ENCODE results near the gene HDAC4. TPM values are rescaled to one million over a fixed set of nuclear protein-coding genes. Genes with fewer than 3 reads are reported as not detected.

Gene HDAC4
- total RNA-seq, 1 donor from 2014 or later: 34.4 TPM

DNA sequence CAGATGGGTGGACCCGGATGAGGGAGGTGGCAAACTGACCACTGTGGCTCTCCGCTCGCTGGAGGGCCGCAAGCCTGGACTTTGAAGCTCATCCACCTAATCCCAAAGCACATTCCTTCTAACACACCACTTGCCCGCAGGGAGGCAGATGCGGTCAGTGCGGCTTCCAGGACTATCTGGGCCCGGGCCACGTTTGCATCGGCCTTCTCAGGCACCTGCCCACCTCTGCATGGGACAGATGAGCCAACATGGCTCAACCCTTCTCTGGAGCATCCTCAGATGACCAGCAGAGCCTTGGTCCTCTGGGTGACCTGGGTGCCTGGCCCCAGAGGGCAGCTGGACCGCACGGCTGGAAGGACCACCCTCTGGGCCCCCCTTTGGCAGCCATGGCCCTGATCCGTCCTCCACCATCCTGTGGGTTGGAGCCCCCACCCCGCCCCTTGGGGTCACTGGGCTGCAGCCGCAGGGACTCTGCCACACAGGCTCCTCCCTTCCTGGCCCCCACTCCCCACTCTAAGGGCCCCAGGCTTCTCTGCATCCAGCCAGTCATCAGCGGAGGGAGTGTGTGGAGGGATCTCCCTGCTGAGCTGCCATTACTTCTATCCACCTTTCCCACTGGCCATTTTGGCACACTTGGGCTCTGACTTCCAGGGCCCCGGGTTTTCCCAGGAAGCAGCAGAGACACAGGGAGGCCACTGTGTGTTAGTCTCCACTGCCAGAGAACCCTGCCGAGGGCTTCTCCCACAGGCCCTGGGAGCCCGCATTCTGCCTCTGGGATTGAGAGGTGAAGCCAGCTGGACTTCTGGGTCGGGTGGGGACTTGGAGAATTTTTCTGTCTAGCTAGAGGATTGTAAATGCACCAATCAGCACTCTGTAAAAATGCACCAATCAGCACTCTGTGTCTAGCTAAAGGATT is 12.3 kb downstream of the HDAC4 start:
- DNase-seq (ENCODE audit: low spot score): no peak
- intact Hi-C loops (cut with DNase I): no loop called here

DNA sequence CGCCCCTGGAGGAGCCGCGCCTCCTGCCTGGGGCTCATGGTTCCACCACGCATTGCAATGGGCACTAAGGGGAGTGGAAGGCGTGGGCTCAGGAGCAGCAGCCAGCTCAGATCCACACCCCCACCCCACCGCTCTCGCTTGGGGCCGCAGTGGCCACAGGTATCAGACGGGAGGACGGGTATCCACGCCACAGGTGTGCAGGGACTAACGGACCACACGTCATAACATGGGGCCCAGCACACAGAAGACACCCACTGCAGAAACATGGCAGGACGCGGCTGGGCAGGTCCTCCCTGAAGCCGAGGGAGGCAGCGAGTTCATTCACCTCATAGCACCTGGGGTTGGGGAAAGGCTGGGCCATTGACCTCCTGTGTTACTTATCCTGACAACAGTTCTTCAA is 13.0 kb downstream of the HDAC4 start:
- intact Hi-C loops (cut with DNase I): no loop called here
- DNase-seq (ENCODE audit: low spot score): no peak

DNA sequence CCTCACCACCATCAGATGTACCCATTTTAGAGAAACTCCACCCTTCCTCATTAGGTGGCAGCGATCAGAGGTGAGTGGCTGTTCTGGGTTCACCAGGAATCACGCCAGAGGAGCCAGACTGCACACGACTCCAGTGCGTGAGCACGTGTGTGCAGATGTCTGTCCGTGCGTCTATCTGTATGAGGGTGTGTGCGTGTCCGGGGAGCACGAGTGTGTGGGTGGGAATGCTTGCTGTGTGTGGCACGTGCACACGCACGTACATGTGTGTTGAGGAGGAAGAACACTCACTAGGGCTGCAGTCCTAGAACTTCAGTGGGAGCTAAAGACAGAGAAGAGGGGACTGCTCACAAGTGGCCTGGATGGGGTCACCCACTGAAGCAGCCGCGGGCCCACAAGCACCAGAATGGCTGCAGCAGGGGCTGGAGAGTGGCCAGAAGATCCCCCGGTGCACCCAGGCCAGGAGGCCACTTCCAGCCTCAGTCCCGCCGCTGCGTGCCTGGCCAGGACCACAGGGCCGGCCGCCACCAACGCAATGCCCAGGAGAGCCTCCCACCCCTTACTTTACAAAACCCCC is 13.9 kb downstream of the HDAC4 start:
- intact Hi-C loops (cut with DNase I): no loop called here

DNA sequence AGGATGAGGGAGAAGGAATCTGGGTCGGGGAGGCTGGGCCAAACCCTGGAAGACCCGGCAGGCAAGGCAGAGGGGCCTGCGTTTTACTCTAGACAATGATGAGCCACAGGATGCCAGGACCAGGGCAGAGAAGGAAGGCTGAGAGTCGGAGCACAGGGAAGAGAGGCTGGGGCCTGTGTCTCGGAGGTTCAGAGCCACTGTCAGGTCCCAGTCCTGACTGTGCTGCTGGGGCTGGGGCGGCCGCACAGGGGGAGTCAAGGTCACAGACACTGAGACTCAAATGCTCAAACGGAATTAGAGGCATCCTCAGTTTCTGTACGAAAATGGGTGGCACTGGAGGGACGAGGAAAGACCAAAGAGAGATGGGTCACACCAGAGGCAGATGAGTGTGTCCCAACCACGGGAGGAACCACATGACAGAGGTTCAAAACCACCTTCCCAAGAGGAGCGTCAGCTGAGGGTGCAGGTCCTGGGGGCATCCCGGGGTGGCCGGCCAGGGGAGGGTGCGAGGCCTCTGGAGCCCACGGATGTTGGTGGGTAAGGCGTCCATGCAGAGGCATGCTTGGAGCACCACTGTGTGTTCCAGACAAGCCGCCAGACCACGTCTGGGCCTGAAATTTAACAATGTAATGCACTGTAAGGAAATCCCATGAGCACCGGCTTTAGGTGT is 14.7 kb downstream of the HDAC4 start:
- intact Hi-C loops (cut with DNase I): no loop called here
- DNase-seq (ENCODE audit: low spot score): no peak

More for the DNA sequence above, 13.9 kb downstream of the HDAC4 start:
- DNase-seq (ENCODE audit: low spot score): no peak

DNA sequence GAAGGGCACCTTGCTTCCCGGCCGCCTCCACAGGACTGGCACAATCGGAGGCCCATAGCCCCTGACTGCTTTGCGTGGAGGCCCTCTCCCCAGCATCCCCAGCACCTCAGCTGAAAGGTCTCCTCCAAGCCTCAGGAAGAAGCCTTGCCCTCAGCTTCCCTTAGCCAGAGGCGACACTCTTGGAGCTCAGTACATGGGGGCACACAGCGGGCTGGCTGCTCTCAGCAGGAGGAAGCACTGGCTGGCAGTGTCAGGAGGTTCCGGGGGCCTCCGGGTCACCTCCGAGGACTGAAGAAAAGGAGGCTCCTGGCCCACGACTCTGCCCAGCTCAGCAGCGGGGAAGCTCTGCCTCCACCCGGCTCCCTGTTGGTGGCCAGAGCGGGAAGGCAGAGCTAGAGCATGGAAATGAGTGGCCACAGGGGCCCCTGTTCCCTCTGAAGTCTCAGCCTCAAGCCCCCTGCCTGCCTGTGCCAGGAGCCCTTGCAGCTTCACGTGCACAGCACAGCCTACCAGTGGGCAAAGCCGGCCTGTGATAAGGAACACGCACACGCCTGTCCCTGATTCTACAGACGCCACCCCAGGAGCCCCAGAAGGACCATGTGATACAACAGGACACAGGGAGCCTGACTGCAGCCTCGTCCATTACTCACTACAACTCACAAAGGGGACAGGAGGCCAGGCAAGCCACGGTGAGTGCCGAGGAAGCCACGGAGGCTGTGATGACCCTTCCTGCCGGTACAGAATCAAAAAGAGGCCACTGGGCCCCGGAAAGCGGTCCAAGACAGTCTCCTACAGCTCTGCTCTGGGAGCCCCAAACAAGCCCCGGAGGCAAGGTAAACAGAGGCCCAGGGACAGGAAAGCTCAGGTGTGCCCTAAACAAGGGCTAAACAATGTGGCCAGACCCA is 15.5 kb downstream of the HDAC4 start:
- no peak for DNase-seq (ENCODE audit: low spot score)
- intact Hi-C loops (cut with DNase I): loop anchor here (2.0 kb wide), 1 partner anchor 21 kb away; no protein-coding TSS in a partner anchor

GRCh38 chr2:239383759-239384156 is 17.1 kb downstream of the HDAC4 start:
- no peak for DNase-seq (ENCODE audit: low spot score)
- intact Hi-C loops (cut with DNase I): loop anchor here (2.0 kb wide), 1 partner anchor 19 kb away; no protein-coding TSS in a partner anchor

- DNase-seq (ENCODE audit: low spot score): no peak
Measured at GRCh38 chr2:239383036-239383758, 17.6 kb downstream of the HDAC4 start.

GRCh38 chr2:239382384-239382880 is 18.4 kb downstream of the HDAC4 start:
- no peak for DNase-seq (ENCODE audit: low spot score)
- intact Hi-C loops (cut with DNase I): no loop called here

More at GRCh38 chr2:239383036-239383758, 17.6 kb downstream of the HDAC4 start:
- intact Hi-C loops (cut with DNase I): no loop called here

DNA sequence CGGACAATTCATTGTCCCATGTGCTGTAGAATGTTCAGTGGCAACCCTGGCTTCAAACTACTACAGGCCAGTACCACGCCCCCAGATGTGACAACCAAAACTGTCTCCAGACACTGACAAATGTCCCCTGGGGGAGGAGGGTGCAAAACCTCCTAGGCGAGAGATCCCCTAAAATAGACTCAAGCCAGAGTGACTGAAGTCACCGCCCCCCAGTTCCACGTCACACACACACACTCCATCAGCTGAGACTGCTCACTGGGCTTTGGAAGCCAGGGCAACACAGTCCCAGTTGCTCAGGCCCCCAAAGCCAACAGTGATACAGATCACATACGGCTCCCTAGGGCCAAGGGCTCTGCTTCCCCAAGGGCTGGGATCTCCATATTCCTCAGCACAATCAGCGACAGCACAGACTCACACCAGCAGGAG is 19.1 kb downstream of the HDAC4 start:
- intact Hi-C loops (cut with DNase I): no loop called here
- DNase-seq (ENCODE audit: low spot score): peak; percentile 61

DNA sequence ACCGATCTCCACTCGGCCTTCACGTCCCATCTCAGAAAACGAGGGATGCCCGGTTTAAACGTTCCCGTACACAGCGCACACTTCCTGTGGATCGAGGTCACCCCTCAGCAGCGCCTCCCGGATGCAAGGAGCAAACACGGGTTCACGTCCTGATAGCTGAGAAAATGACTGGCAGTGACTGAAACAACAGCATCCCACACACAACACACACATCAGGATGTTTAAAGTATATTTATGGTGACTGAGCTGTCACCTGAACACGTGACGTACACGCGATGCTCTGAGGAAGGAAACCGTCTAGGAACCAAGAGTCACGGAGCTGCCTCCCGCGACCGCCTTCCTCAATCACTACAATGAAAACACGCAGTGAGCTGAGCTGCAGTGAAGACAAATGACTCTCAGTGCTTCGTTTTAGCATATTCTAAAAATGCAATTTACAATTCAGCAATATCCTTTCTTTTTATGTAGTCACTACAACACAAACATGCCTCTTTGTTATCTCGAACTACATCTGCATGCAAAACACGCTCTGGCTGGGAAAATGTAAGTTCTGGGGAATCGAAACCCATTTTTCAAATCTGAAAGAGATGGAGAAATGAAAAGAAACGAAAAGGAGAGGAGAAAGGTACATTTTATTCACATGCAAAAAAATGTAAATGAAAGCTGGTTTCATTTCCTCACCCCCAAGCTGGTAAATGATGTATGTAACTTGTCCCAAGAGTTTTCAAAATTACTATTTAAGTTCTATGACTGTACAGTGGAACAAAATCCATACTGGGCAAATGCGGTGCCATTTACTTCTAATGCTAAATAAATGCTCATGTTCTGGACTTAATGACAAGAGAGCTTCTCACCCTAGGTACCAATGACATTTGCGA is 19.8 kb downstream of the HDAC4 start:
- peak; percentile 73 for DNase-seq (ENCODE audit: low spot score)
- intact Hi-C loops (cut with DNase I): no loop called here

GRCh38 chr2:239379641-239380170 is 21.1 kb downstream of the HDAC4 start:
- DNase-seq (ENCODE audit: low spot score): no peak

GRCh38 chr2:239378918-239379640 is 21.7 kb downstream of the HDAC4 start:
- DNase-seq (ENCODE audit: low spot score): peak; percentile 76
- intact Hi-C loops (cut with DNase I): no loop called here

More at GRCh38 chr2:239379641-239380170, 21.1 kb downstream of the HDAC4 start:
- intact Hi-C loops (cut with DNase I): no loop called here

- DNase-seq (ENCODE audit: low spot score): peak; percentile 59
- intact Hi-C loops (cut with DNase I): no loop called here
Measured at GRCh38 chr2:239378021-239378917, 22.6 kb downstream of the HDAC4 start.

- peak; percentile 67 for DNase-seq (ENCODE audit: low spot score)
- intact Hi-C loops (cut with DNase I): no loop called here
Measured at GRCh38 chr2:239377591-239377990, 23.2 kb downstream of the HDAC4 start.

- intact Hi-C loops (cut with DNase I): no loop called here
- no peak for DNase-seq (ENCODE audit: low spot score)
Measured at GRCh38 chr2:239376942-239377531, 23.8 kb downstream of the HDAC4 start.
